AG04450 (cell line): Measurements from ENCODE around the gene GBGT1. TPM values are rescaled to one million over a fixed set of nuclear protein-coding genes. Genes with fewer than 3 reads are reported as not detected.

ENCODE experiments used
- CTCF ChIA-PET: fragments of 300-600, 350-600 bp; formaldehyde crosslinking; extraction: SDS; loops from one replicate; lab custom pipeline; 2022; ENCODE audit warnings: antibody characterized with exemption, inconsistent platforms; lab: Charles Lee
- POLR2A ChIA-PET: fragments of 350-600 bp; formaldehyde crosslinking; extraction: SDS; loops from one replicate; lab custom pipeline; 2021; ENCODE audit warnings: antibody characterized with exemption, inconsistent platforms; lab: Yijun Ruan, JAX
- DNase-seq: peaks from one replicate; pipeline ENCODE4 v3.0.0-alpha.2; 2011; ENCODE audit warnings: low read depth, low spot score
- H3K27ac ChIP-seq: one replicate; pipeline ENCODE4 v1.5.1; 2012; ENCODE audit warnings: low read depth, low read length, control low read depth
- H3K27me3 ChIP-seq: one replicate; pipeline ENCODE4 v1.6.0; 2012; ENCODE audit warnings: low read length; ENCODE audit not compliant: control insufficient read depth, insufficient read depth
- H3K4me3 ChIP-seq: 2 replicates; pipeline ENCODE4 v1.5.1; 2011; ENCODE audit warnings: mild to moderate bottlenecking, low read depth, low read length, control low read depth
- H3K9me3 ChIP-seq: 2 replicates; pipeline ENCODE4 v1.5.1; 2012; ENCODE audit warnings: low read length; ENCODE audit not compliant: control insufficient read depth, insufficient read depth
- CTCF ChIP-seq: IDR thresholded peaks from 2 replicates; pipeline ENCODE4 v1.5.1; 2011; ENCODE audit warnings: low read depth, low read length, control low read depth, inconsistent platforms
- polyA plus RNA-seq: library from polyadenylated mRNA; depleted of rRNA; stranded (reverse); fragments of >200 nt; gene quantifications from 2 replicates; pipeline ENCODE4 v1.2.3, GENCODE V29; 2011

Gene GBGT1
- polyA plus RNA-seq, 1 experiment, result 3.5 TPM

- Histone ChIP-seq H3K27me3 (peaks cover 28% of the 10 kb centered on the region), H3K9me3 (no peaks in the 10 kb centered on the region), H3K27ac (no peak overlapping the region), H3K4me3 (no peak overlapping the region)
- CTCF ChIA-PET, result no interaction called here
- DNase-seq, result no peak
- TF ChIP-seq CTCF, result no peak
- POLR2A ChIA-PET, result no interaction called here
These were observed 28.3 kb upstream of the GBGT1 start for GRCh38 chr9:133191989-133192388.

- H3K27ac ChIP-seq, result no peak overlapping the region
- no peak for DNase-seq
- ChIA-PET POLR2A (interaction anchor here (0.6 to 0.7 kb wide), 2 partner anchors 160 to 161 kb away, joined by 5 read pairs; no protein-coding TSS in a partner anchor), CTCF (interaction anchor here (0.6 to 1.6 kb wide), 5 partner anchors 8 to 553 kb away, joined by 3 to 7 read pairs (median 4); no protein-coding TSS in a partner anchor)
- H3K27me3 ChIP-seq, result peaks cover 28% of the 10 kb centered on the region
- TF ChIP-seq CTCF, result no peak
- no peak overlapping the region for H3K4me3 ChIP-seq
- no peaks in the 10 kb centered on the region for H3K9me3 ChIP-seq
These were observed 26.1 kb upstream of the GBGT1 start for GRCh38 chr9:133189826-133190225.

GRCh38 chr9:133188843-133189180, 25.1 kb upstream of the GBGT1 start:
- CTCF ChIA-PET, result interaction anchor here (0.7 to 1.6 kb wide), 2 partner anchors 8 to 30 kb away, joined by 3 to 7 read pairs; no protein-coding TSS in a partner anchor
- no peak for DNase-seq
- Histone ChIP-seq H3K27me3 (peaks cover 30% of the 10 kb centered on the region), H3K4me3 (no peak overlapping the region), H3K27ac (no peak overlapping the region), H3K9me3 (no peaks in the 10 kb centered on the region)
- no peak for TF ChIP-seq CTCF
- POLR2A ChIA-PET, result no interaction called here

- TF ChIP-seq CTCF, result no peak
- peaks cover 31% of the 10 kb centered on the region for H3K27me3 ChIP-seq
- H3K9me3 ChIP-seq, result no peaks in the 10 kb centered on the region
- H3K27ac ChIP-seq, result no peak overlapping the region
- ChIA-PET CTCF (interaction anchor here (0.7 to 1.1 kb wide), 3 partner anchors 18 to 146 kb away, joined by 3 read pairs; no protein-coding TSS in a partner anchor), POLR2A (no interaction called here)
- DNase-seq, result no peak
- H3K4me3 ChIP-seq, result no peak overlapping the region
These were observed 24.5 kb upstream of the GBGT1 start for GRCh38 chr9:133188006-133188842.

GRCh38 chr9:133187561-133188005, 23.9 kb upstream of the GBGT1 start:
- Histone ChIP-seq H3K27me3 (peaks cover 34% of the 10 kb centered on the region), H3K4me3 (no peak overlapping the region), H3K9me3 (no peaks in the 10 kb centered on the region), H3K27ac (no peak overlapping the region)
- no peak for DNase-seq
- ChIA-PET POLR2A (interaction anchor here (1.5 kb wide), 1 partner anchor 157 kb away, joined by 7 read pairs; the partner anchor contains the start of gene GTF3C5), CTCF (interaction anchor here (1.0 to 2.5 kb wide), 7 partner anchors 13 to 299 kb away, joined by 3 to 25 read pairs (median 3); no protein-coding TSS in a partner anchor)
- no peak for TF ChIP-seq CTCF
